22Rv1 (cell line): ENCODE results near the gene UBE2D4.

Source experiments
- ZFX ChIP-seq: fragments of 450-650 bp; IDR thresholded peaks from 2 replicates; pipeline ENCODE4 v1.6.1; 2017; ENCODE audit warnings: antibody characterized with exemption, borderline replicate concordance
- TF ChIP-seq, protein P1 (sequence below): fragments of 450-650 bp; IDR thresholded peaks from 2 replicates; pipeline ENCODE4 v1.5.1; 2017; ENCODE audit warnings: mild to moderate bottlenecking

DNA sequence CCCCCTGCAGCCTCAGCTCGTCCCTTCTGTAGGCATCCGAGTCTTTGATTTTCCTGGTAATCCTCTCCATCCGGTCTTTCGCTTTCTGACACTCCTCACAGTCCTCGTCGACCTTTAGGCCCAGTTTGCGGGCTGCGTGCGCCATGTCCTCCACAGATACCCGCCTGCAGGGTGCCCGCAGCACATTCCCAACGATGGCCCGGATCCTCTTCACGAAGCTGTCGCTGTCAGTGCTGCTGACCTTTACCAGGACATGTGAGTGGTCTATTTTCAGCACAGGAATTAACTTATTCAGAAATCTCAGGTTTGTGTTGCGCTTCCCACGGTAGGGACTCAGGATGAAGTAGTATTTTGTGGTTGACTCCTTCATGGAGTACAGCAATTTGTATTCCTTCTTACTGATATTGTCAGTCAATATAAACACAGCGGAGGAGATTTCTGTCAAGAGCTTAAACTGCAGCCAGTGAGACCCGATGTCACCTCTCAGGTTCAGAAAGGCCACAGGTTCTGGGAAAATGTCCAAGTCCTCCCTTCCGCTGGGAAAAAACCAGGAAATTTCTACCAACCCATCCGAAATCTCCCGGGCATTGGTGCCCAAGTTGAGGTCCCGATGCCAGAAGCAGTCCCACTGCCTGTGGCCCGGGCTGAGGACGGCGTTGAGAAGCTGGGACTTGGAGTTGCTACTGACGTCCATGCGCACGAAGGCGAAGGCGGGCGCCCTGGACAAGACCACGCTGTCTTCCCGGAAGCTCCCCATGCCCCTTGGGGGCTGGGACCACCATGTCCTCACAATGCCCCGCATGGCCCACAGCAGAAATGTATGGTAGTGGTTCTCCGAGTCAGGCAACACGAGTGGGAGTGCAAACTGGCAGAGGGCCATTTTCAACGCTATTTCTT is 48.0 kb upstream of the UBE2D4 start:
- TF ChIP-seq, protein P1, sequence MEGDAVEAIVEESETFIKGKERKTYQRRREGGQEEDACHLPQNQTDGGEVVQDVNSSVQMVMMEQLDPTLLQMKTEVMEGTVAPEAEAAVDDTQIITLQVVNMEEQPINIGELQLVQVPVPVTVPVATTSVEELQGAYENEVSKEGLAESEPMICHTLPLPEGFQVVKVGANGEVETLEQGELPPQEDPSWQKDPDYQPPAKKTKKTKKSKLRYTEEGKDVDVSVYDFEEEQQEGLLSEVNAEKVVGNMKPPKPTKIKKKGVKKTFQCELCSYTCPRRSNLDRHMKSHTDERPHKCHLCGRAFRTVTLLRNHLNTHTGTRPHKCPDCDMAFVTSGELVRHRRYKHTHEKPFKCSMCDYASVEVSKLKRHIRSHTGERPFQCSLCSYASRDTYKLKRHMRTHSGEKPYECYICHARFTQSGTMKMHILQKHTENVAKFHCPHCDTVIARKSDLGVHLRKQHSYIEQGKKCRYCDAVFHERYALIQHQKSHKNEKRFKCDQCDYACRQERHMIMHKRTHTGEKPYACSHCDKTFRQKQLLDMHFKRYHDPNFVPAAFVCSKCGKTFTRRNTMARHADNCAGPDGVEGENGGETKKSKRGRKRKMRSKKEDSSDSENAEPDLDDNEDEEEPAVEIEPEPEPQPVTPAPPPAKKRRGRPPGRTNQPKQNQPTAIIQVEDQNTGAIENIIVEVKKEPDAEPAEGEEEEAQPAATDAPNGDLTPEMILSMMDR: no peak
- no peak for TF ChIP-seq ZFX
